Measurements from ENCODE around the gene PLXNB2.
A peak's percentile ranks its signal among the peaks of the same experiment; 100 is the strongest.
"Not testable (repeated sequence)": the region's sequence is repeated elsewhere in the genome, so short reads cannot be mapped to it uniquely, and the experiment has no call there.

PLXNB2 gene

GRCh38 chr22:50277761-50278160, 29.7 kb downstream of the PLXNB2 start:
- Histone ChIP-seq H3K27me3 (ENCODE audit: control insufficient read depth, insufficient read depth, low read length) (no peaks in the 10 kb centered on the region; the same call in 1 of the 2 replicates), H3K9ac (ENCODE audit: low read depth, low read length) (no peak overlapping the region), H3K4me3 (ENCODE audit: low read depth, low read length) (no peak overlapping the region), H3K9me3 (ENCODE audit: control insufficient read depth, insufficient read depth, low read length) (peaks cover 7% of the 10 kb centered on the region; the same call in 1 of the 2 replicates), H3K36me3 (ENCODE audit: control insufficient read depth, insufficient read depth, low read length) (peaks cover 75% of the 10 kb centered on the region), H3K4me1 (ENCODE audit: control insufficient read depth, insufficient read depth, low read length) (no peaks in the 10 kb centered on the region), H3K27ac (ENCODE audit: low read depth, low read length) (no peak overlapping the region)

DNA sequence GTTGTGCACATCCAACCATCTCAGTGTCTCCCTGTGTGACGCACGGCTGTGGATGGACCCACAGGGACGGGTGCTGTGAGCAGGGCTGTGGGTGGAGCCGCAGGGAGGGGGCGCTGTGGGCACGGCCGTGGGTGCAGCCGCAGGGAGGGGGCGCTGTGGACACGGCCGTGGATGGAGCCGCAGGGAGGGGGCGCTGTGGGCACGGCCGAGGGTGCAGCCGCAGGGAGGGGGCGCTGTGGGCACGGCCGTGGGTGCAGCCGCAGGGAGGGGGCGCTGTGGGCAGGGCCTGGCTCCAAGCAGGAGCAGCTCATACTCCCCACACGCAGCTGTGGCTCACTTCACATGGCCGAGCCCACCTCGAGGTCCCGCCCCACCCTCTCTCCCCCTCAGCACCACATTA, 31.3 kb downstream of the PLXNB2 start:
- H3K27ac ChIP-seq (ENCODE audit: low read depth, low read length): no peak overlapping the region
- peaks cover 4% of the 10 kb centered on the region for H3K27me3 ChIP-seq (ENCODE audit: control insufficient read depth, insufficient read depth, low read length)
- H3K4me3 ChIP-seq (ENCODE audit: low read depth, low read length): no peak overlapping the region
- peaks cover 7% of the 10 kb centered on the region; the same call in 1 of the 2 replicates for H3K9me3 ChIP-seq (ENCODE audit: control insufficient read depth, insufficient read depth, low read length)
- no peaks in the 10 kb centered on the region for H3K4me1 ChIP-seq (ENCODE audit: control insufficient read depth, insufficient read depth, low read length)
- H3K36me3 ChIP-seq (ENCODE audit: control insufficient read depth, insufficient read depth, low read length): peaks cover 59% of the 10 kb centered on the region
- H3K9ac ChIP-seq (ENCODE audit: low read depth, low read length): no peak overlapping the region

GRCh38 chr22:50275181-50276055, 32.0 kb downstream of the PLXNB2 start:
- peaks cover 53% of the 10 kb centered on the region for H3K36me3 ChIP-seq (ENCODE audit: control insufficient read depth, insufficient read depth, low read length)
- no peak overlapping the region for H3K4me3 ChIP-seq (ENCODE audit: low read depth, low read length)
- no peak overlapping the region for H3K9ac ChIP-seq (ENCODE audit: low read depth, low read length)
- H3K4me1 ChIP-seq (ENCODE audit: control insufficient read depth, insufficient read depth, low read length): no peaks in the 10 kb centered on the region
- no peak overlapping the region for H3K27ac ChIP-seq (ENCODE audit: low read depth, low read length)
- H3K27me3 ChIP-seq (ENCODE audit: control insufficient read depth, insufficient read depth, low read length): peaks cover 11% of the 10 kb centered on the region
- peaks cover 7% of the 10 kb centered on the region; the same call in 1 of the 2 replicates for H3K9me3 ChIP-seq (ENCODE audit: control insufficient read depth, insufficient read depth, low read length)

GRCh38 chr22:50274771-50275170, 32.7 kb downstream of the PLXNB2 start:
- H3K27me3 ChIP-seq (ENCODE audit: control insufficient read depth, insufficient read depth, low read length): peaks cover 17% of the 10 kb centered on the region
- H3K9ac ChIP-seq (ENCODE audit: low read depth, low read length): no peak overlapping the region
- peaks cover 7% of the 10 kb centered on the region; the same call in 1 of the 2 replicates for H3K9me3 ChIP-seq (ENCODE audit: control insufficient read depth, insufficient read depth, low read length)
- no peaks in the 10 kb centered on the region for H3K4me1 ChIP-seq (ENCODE audit: control insufficient read depth, insufficient read depth, low read length)
- peaks cover 47% of the 10 kb centered on the region for H3K36me3 ChIP-seq (ENCODE audit: control insufficient read depth, insufficient read depth, low read length)
- no peak overlapping the region for H3K4me3 ChIP-seq (ENCODE audit: low read depth, low read length)
- H3K27ac ChIP-seq (ENCODE audit: low read depth, low read length): no peak overlapping the region

DNA sequence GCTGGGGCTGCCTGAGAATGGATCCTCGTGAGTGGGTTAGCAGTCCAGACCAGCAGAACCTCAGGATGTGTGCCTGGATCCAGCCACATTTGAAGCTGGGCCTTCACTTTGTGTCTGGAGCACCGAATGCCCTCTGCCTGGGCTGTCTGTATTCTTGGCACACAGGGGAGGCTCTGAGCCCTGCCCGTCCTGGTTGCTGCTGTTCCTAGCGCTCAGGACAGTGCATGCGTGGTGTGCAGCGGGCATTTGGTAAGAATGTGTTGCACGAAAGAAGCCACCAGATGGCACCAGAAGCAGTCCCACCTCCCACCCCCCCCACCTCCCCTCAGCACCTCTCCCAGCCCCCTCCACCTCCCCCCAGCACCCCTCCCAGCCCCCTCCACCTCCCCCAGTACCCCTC, 33.1 kb downstream of the PLXNB2 start:
- peaks cover 7% of the 10 kb centered on the region; the same call in 1 of the 2 replicates for H3K9me3 ChIP-seq (ENCODE audit: control insufficient read depth, insufficient read depth, low read length)
- no peak overlapping the region for H3K4me3 ChIP-seq (ENCODE audit: low read depth, low read length)
- peaks cover 21% of the 10 kb centered on the region for H3K27me3 ChIP-seq (ENCODE audit: control insufficient read depth, insufficient read depth, low read length)
- peaks cover 43% of the 10 kb centered on the region for H3K36me3 ChIP-seq (ENCODE audit: control insufficient read depth, insufficient read depth, low read length)
- no peak overlapping the region for H3K27ac ChIP-seq (ENCODE audit: low read depth, low read length)
- H3K4me1 ChIP-seq (ENCODE audit: control insufficient read depth, insufficient read depth, low read length): no peaks in the 10 kb centered on the region
- no peak overlapping the region for H3K9ac ChIP-seq (ENCODE audit: low read depth, low read length)

GRCh38 chr22:50273781-50274180, 33.7 kb downstream of the PLXNB2 start:
- Histone ChIP-seq H3K36me3 (ENCODE audit: control insufficient read depth, insufficient read depth, low read length) (peaks cover 37% of the 10 kb centered on the region), H3K27me3 (ENCODE audit: control insufficient read depth, insufficient read depth, low read length) (peaks cover 27% of the 10 kb centered on the region)
- not testable (repeated sequence) for H3K4me3 ChIP-seq (ENCODE audit: low read depth, low read length); H3K9ac ChIP-seq (ENCODE audit: low read depth, low read length); H3K4me1 ChIP-seq (ENCODE audit: control insufficient read depth, insufficient read depth, low read length); H3K9me3 ChIP-seq (ENCODE audit: control insufficient read depth, insufficient read depth, low read length); H3K27ac ChIP-seq (ENCODE audit: low read depth, low read length)

- peaks cover 33% of the 10 kb centered on the region for H3K36me3 ChIP-seq (ENCODE audit: control insufficient read depth, insufficient read depth, low read length)
- not testable (repeated sequence) for H3K9me3 ChIP-seq (ENCODE audit: control insufficient read depth, insufficient read depth, low read length); H3K4me3 ChIP-seq (ENCODE audit: low read depth, low read length)
Measured at GRCh38 chr22:50273352-50273751, 34.1 kb downstream of the PLXNB2 start.

DNA sequence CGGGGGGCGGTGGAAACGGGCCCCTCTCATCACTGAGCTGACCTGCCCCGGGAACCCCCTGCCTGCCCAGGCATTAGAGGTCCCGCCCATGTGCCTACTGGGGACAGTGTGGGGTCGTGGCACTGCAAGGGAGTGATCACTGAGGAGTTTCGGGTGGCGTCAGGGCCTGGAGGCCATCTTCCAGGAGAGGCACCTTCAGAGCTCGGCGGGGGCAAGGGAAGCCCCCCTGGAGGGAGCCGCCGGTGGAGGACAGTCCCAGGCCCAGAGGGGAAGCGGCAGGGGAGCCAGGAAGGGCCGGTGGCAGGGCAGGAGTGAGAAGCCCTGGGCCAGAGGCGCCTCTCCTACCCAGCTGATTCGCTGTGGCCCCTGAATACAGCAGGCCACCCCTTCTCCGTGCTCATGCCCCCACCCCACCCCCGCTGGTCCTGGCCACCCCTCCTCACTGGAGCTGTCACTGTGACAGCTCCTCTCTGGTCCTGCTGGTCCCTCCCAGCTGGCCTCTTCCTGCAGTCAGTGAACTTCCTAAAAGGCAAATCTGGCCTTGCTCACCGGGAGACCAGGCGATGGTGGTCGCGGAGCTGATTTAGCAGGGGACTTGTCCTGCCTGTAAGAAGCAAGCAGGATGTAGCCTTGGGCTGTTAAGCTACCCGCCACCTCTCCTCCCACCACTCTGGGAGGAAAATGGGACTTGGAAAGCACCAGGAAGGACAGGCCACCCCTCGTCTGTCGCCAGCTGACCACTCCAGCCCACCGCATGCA, 35.2 kb downstream of the PLXNB2 start:
- Histone ChIP-seq H3K4me1 (ENCODE audit: control insufficient read depth, insufficient read depth, low read length) (no peaks in the 10 kb centered on the region), H3K4me3 (ENCODE audit: low read depth, low read length) (no peak overlapping the region), H3K27ac (ENCODE audit: low read depth, low read length) (no peak overlapping the region), H3K9me3 (ENCODE audit: control insufficient read depth, insufficient read depth, low read length) (peaks cover 7% of the 10 kb centered on the region; the same call in 1 of the 2 replicates), H3K36me3 (ENCODE audit: control insufficient read depth, insufficient read depth, low read length) (peaks cover 22% of the 10 kb centered on the region), H3K9ac (ENCODE audit: low read depth, low read length) (no peak overlapping the region), H3K27me3 (ENCODE audit: control insufficient read depth, insufficient read depth, low read length) (peaks cover 40% of the 10 kb centered on the region)

More at GRCh38 chr22:50273352-50273751, 34.1 kb downstream of the PLXNB2 start:
- not testable (repeated sequence) for H3K9ac ChIP-seq (ENCODE audit: low read depth, low read length); H3K4me1 ChIP-seq (ENCODE audit: control insufficient read depth, insufficient read depth, low read length); H3K27ac ChIP-seq (ENCODE audit: low read depth, low read length)
- H3K27me3 ChIP-seq (ENCODE audit: control insufficient read depth, insufficient read depth, low read length): peaks cover 31% of the 10 kb centered on the region

GRCh38 chr22:50271519-50271970, 35.9 kb downstream of the PLXNB2 start:
- H3K4me1 ChIP-seq (ENCODE audit: control insufficient read depth, insufficient read depth, low read length): no peaks in the 10 kb centered on the region
- H3K27me3 ChIP-seq (ENCODE audit: control insufficient read depth, insufficient read depth, low read length): peaks cover 47% of the 10 kb centered on the region
- H3K4me3 ChIP-seq (ENCODE audit: low read depth, low read length): peak overlapping the region; percentile 56
- no peak overlapping the region for H3K9ac ChIP-seq (ENCODE audit: low read depth, low read length)
- H3K27ac ChIP-seq (ENCODE audit: low read depth, low read length): no peak overlapping the region
- peaks cover 7% of the 10 kb centered on the region; the same call in 1 of the 2 replicates for H3K9me3 ChIP-seq (ENCODE audit: control insufficient read depth, insufficient read depth, low read length)
- H3K36me3 ChIP-seq (ENCODE audit: control insufficient read depth, insufficient read depth, low read length): peaks cover 17% of the 10 kb centered on the region

DNA sequence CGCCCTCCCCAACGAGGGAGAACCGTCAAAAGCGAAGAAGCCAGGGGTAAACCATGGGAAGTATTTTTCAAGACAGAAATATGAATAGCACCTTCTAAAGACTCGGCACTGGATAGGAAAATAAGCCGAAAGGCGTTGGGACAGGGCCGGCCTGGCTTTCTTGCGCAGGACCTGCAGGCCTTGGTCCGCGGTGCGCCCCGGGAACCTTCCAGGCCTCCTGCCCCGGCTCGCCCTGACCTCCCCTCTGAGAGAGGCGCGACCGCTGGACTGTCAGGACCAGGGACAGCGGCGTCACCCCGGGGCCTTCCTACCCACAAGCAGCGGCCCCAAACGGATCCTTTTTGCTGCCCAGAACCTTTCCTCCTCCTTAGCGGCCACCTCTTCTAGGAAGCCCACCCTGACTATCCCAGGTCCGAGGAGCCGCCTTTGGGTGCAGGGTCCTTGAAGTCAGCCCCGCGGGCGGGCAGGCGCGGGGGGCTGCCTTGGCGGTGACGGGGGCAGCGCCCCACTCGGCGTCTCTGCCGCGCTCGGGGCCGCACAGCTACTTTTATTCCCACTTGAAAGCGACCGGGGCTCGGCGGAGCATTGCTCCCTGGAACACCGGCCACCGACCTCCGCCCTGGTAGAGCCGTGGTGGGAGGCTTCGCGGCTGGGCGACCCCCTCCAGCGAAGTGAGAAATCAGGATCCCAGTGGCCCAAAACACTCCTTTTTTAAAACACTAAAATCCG, 36.6 kb downstream of the PLXNB2 start:
- Histone ChIP-seq H3K9ac (ENCODE audit: low read depth, low read length) (no peak overlapping the region), H3K4me1 (ENCODE audit: control insufficient read depth, insufficient read depth, low read length) (no peaks in the 10 kb centered on the region), H3K4me3 (ENCODE audit: low read depth, low read length) (peak overlapping the region; percentile 56), H3K27me3 (ENCODE audit: control insufficient read depth, insufficient read depth, low read length) (peaks cover 52% of the 10 kb centered on the region), H3K27ac (ENCODE audit: low read depth, low read length) (no peak overlapping the region), H3K36me3 (ENCODE audit: control insufficient read depth, insufficient read depth, low read length) (peaks cover 10% of the 10 kb centered on the region), H3K9me3 (ENCODE audit: control insufficient read depth, insufficient read depth, low read length) (0 out of 2 replicates have a peak, but pooled peaks cover 1% of the 10 kb centered on the region)

All from HUES48 (cell line).